Measurements from ENCODE around the gene LRRC56. TPM values are rescaled to one million over a fixed set of nuclear protein-coding genes. Genes with fewer than 3 reads are reported as not detected.

Gene LRRC56
- total and polyA plus RNA-seq, 2 donors (not counting 1 experiment from before 2014, with no cell fraction given): 11.8 to 15.8 TPM

DNA sequence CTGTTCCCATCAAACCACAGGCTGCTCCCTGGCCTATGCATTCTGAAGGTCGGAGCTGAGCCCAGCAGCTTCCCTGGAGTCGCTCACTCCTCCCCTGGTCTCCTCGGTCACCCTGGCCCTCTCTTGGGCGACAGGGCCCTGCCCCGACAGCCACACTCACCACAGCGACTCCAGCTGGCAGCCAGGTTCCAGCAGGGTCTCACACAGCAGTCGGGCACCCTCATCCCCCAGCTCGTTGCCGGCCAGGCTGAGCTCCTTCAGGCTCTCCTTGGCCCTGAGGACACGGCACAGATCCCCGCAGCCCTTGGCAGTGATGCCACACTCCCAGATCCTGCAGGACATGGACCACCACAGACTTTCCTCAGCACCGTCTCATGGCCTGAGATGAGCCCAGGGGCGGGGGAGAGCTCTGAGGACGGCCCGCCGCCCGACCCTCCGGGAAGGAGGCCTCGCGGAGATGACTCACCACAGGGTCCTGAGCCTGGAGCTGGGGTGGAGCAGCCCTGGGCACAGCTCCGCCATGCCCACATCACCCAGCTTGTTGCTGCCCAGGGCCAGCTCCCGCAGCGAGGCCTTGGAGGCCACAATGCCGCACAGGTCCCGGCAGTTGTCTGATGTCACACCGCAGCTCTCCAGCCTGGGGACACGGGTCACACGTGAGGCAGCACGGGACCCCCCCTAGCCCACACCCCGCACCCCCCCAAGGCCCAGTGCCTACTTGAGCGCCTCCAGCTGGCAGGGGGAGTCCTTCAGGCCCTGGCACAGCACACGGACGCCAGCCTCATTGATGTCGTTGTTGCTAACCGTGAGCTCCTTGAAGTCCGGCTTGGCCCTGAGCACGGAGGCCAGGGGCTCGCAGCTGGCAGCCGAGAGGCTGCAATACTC is 38.8 kb upstream of the LRRC56 start:
- Mint-ChIP-seq H3K4me3 (no peak overlapping the region), H3K27me3 (no peaks in the 10 kb centered on the region), H3K4me1 (peaks cover 13% of the 10 kb centered on the region), H3K27ac (no peak overlapping the region), H3K9me3 (ENCODE audit: insufficient read depth) (no peaks in the 10 kb centered on the region)
- no peak overlapping the region for H3K4me3 ChIP-seq (ENCODE audit: control extremely low read depth in 1 of 5, extremely low read depth in 1 of 5, insufficient read depth in 1 of 5, low read depth in 2 of 5, low read length in 4 of 5)
- intact Hi-C loops (cut with micrococcal nuclease): no loop called here
- DNase-seq (peak; percentile 7), ATAC-seq (ENCODE audit: low read depth) (no peak)
- CTCF ChIA-PET: no interaction called here
- POLR2A ChIA-PET: interaction anchor here (0.5 to 0.9 kb wide), 2 partner anchors 25 to 225 kb away, joined by 3 read pairs; no protein-coding TSS in a partner anchor
- no peak overlapping the region for H3K4me2 ChIP-seq (replicated peaks; ENCODE audit: low read depth, low read length, poor library complexity, severe bottlenecking)
- no peak overlapping the region for H2AFZ ChIP-seq (ENCODE audit: insufficient read depth, low read depth, low read length, poor library complexity, severe bottlenecking)
- H3K4me1 ChIP-seq (ENCODE audit: control insufficient read depth in 2 of 2, insufficient read depth in 2 of 2, low read length in 2 of 2): peaks cover under 1 to 17% of the 10 kb centered on the region in 2 donors
- peaks cover 0 to 62% of the 10 kb centered on the region in 2 experiments for H3K36me3 ChIP-seq (replicated peaks in 1 of 2; ENCODE audit: control extremely low read depth in 1 of 2, control insufficient read depth in 1 of 2, extremely low read depth in 1 of 2, insufficient read depth in 2 of 2, low read length in 1 of 2)
- 97% methylated on average over 38 of the region's 39 CpGs for WGBS (ENCODE audit: insufficient coverage)
- H3K9ac ChIP-seq (ENCODE audit: low read length): no peak overlapping the region
- H3K27ac ChIP-seq (ENCODE audit: low read length in 2 of 2): no peak overlapping the region
- H3K79me2 ChIP-seq (ENCODE audit: control insufficient read depth, insufficient read depth, low read length): peaks cover 18% of the 10 kb centered on the region
- H4K20me1 ChIP-seq (ENCODE audit: control insufficient read depth, insufficient read depth, low read length, poor library complexity, severe bottlenecking): peaks cover 50% of the 10 kb centered on the region
- peaks cover 0 to 7% (median 0%) of the 10 kb centered on the region in 3 donors for H3K9me3 ChIP-seq (ENCODE audit: control extremely low read depth in 1 of 3, control insufficient read depth in 2 of 3, insufficient read depth in 1 of 3, low read length in 2 of 3)
- H3K27me3 ChIP-seq (replicated peaks in 1 of 4; ENCODE audit: control extremely low read depth in 1 of 4, control insufficient read depth in 3 of 4, insufficient read depth in 4 of 4, low read length in 3 of 4): no peaks in the 10 kb centered on the region
- TF ChIP-seq, protein P1, sequence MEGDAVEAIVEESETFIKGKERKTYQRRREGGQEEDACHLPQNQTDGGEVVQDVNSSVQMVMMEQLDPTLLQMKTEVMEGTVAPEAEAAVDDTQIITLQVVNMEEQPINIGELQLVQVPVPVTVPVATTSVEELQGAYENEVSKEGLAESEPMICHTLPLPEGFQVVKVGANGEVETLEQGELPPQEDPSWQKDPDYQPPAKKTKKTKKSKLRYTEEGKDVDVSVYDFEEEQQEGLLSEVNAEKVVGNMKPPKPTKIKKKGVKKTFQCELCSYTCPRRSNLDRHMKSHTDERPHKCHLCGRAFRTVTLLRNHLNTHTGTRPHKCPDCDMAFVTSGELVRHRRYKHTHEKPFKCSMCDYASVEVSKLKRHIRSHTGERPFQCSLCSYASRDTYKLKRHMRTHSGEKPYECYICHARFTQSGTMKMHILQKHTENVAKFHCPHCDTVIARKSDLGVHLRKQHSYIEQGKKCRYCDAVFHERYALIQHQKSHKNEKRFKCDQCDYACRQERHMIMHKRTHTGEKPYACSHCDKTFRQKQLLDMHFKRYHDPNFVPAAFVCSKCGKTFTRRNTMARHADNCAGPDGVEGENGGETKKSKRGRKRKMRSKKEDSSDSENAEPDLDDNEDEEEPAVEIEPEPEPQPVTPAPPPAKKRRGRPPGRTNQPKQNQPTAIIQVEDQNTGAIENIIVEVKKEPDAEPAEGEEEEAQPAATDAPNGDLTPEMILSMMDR (IDR thresholded peaks at IDR 0.05): no peak
- no peak for TF ChIP-seq EZH2 (IDR thresholded peaks at IDR 0.05; ENCODE audit: borderline replicate concordance, insufficient read depth, low read depth, low read length, poor library complexity, severe bottlenecking)

Data from B cell (primary cell).